Activated T-cell treated with anti-CD3 and anti-CD28 coated beads for 48 hours (primary cell): ENCODE data around the gene MED9.
"Not testable (repeated sequence)": the region's sequence is repeated elsewhere in the genome, so short reads cannot be mapped to it uniquely, and the experiment has no call there.

Source experiments
- DNase-seq: peaks from one replicate; pipeline ENCODE4 v3.0.0-alpha.2; 2020; ENCODE audit warnings: low read depth

The MED9 gene

GRCh38 chr17:17455173-17455572, 21.6 kb upstream of the MED9 start:
- no peak for DNase-seq

- no peak for DNase-seq
Measured at GRCh38 chr17:17456251-17456650, 20.5 kb upstream of the MED9 start.

GRCh38 chr17:17457680-17458079, 19.1 kb upstream of the MED9 start:
- DNase-seq, result no peak

- DNase-seq, result no peak
Measured at GRCh38 chr17:17460038-17460437, 16.8 kb upstream of the MED9 start.

- DNase-seq, result no peak
Measured at GRCh38 chr17:17462048-17462824, 14.6 kb upstream of the MED9 start.

GRCh38 chr17:17463821-17464220, 13.0 kb upstream of the MED9 start:
- DNase-seq, result no peak

GRCh38 chr17:17465878-17466277, 10.9 kb upstream of the MED9 start:
- DNase-seq, result not testable (repeated sequence)

GRCh38 chr17:17466511-17466910, 10.3 kb upstream of the MED9 start:
- no peak for DNase-seq

- no peak for DNase-seq
Measured at GRCh38 chr17:17467016-17467415, 9.8 kb upstream of the MED9 start.

- DNase-seq, result no peak
Measured at GRCh38 chr17:17467720-17468119, 9.1 kb upstream of the MED9 start.

- DNase-seq, result no peak
Measured at GRCh38 chr17:17468217-17469010, 8.4 kb upstream of the MED9 start.

- DNase-seq, result no peak
Measured at GRCh38 chr17:17469358-17469757, 7.4 kb upstream of the MED9 start.

- no peak for DNase-seq
Measured at GRCh38 chr17:17469996-17470395, 6.8 kb upstream of the MED9 start.

- DNase-seq, result no peak
Measured at GRCh38 chr17:17472333-17472920, 4.4 kb upstream of the MED9 start.

GRCh38 chr17:17474341-17474740, 2.5 kb upstream of the MED9 start:
- DNase-seq, result no peak

- DNase-seq, result no peak
Measured at GRCh38 chr17:17479209-17479608, 2.4 kb downstream of the MED9 start.

- no peak for DNase-seq
Measured at GRCh38 chr17:17480593-17481148, 3.9 kb downstream of the MED9 start.

- DNase-seq, result no peak
Measured at GRCh38 chr17:17481860-17482259, 5.1 kb downstream of the MED9 start.

- DNase-seq, result peak; percentile 54
Measured at GRCh38 chr17:17484451-17484899, 7.7 kb downstream of the MED9 start.

GRCh38 chr17:17485420-17485819, 8.6 kb downstream of the MED9 start:
- no peak for DNase-seq

- DNase-seq, result not testable (repeated sequence)
Measured at GRCh38 chr17:17486416-17486815, 9.6 kb downstream of the MED9 start.

GRCh38 chr17:17487998-17488397, 11.2 kb downstream of the MED9 start:
- DNase-seq, result no peak

GRCh38 chr17:17491031-17491471, 14.3 kb downstream of the MED9 start:
- no peak for DNase-seq
